Measurements from ENCODE around the gene PLCB3. TPM values are rescaled to one million over a fixed set of nuclear protein-coding genes. Genes with fewer than 3 reads are reported as not detected.
A peak's percentile ranks its signal among the peaks of the same experiment; 100 is the strongest.

PLCB3 gene
- total RNA-seq, 4 donors from 2014 or later, result 64.5 to 115 (median 91.2) TPM

- Histone ChIP-seq H3K4me1 (peaks cover 27 to 62% (median 50%) of the 10 kb centered on the region in 4 donors), H3K27ac (peak overlapping the region; percentile 96 to 100 (median 98)), H3K36me3 (no peaks in the 10 kb centered on the region), H3K4me3 (peak overlapping the region in 1 of 4 donors; percentile 83), H3K27me3 (no peaks in the 10 kb centered on the region), H3K9me3 (no peaks in the 10 kb centered on the region)
- no peak for TF ChIP-seq EP300 (IDR thresholded peaks at IDR 0.05; ENCODE audit: low read depth)
- TF ChIP-seq POLR2A (IDR thresholded peaks at IDR 0.05), result no peak
- TF ChIP-seq CTCF (IDR thresholded peaks at IDR 0.05), result no peak
- intact Hi-C loops (cut with DNase I; ENCODE audit: low total_unique reads) (no loop called here), in situ Hi-C loops (cut with MboI; ENCODE audit: low pct_ligation_motif_present in 1 of 4, low pct_unique_long_range_greater_than_20kb in 1 of 4, low sequenced_read_pairs in 3 of 4) (no loop called here)
- WGBS, 2 donors (ENCODE audit: low coverage in 1 of 2), result 74% methylated on average over 8 of the region's 8 CpGs; no CpG with 5 or more reads in 1 of the 2 donors
- DNase-seq, result no peak
Observed at GRCh38 chr11:64243236-64243854, 8.0 kb upstream of the PLCB3 start.

DNA sequence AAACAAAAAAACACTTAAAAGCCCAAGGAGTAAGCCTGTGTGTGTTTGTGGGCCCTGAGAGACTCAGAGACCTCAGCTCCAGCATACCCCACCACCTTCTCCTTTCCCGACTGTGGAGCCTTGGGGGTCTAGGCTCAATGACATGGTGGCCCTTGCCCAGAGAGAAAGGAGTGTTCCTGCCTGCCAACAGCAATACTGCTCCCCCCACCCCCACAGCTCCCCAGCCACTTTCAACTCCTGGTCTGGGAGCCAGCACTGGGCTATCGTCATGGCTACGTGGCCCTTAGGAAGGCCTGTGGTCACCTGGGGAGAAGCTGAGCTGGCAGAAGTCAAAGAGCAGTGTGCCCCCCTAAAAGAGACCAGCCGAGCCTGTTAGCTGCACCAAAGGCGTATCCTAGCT lies 7.2 kb upstream of the PLCB3 start:
- DNase-seq, result no peak
- Histone ChIP-seq H3K4me1 (peaks cover 26 to 55% (median 45%) of the 10 kb centered on the region in 4 donors), H3K36me3 (no peaks in the 10 kb centered on the region), H3K4me3 (no peak overlapping the region), H3K27ac (peak overlapping the region in 3 of 4 donors; percentile 96 to 99 (median 98)), H3K27me3 (no peaks in the 10 kb centered on the region), H3K9me3 (no peaks in the 10 kb centered on the region)
- intact Hi-C loops (cut with DNase I; ENCODE audit: low total_unique reads), result no loop called here
- in situ Hi-C loops (cut with MboI; ENCODE audit: low pct_ligation_motif_present in 1 of 4, low pct_unique_long_range_greater_than_20kb in 1 of 4, low sequenced_read_pairs in 3 of 4), result no loop called here
- TF ChIP-seq POLR2A (IDR thresholded peaks at IDR 0.05) (no peak), EP300 (IDR thresholded peaks at IDR 0.05; ENCODE audit: low read depth) (no peak), CTCF (IDR thresholded peaks at IDR 0.05) (no peak), POLR2AphosphoS5 (IDR thresholded peaks at IDR 0.05) (no peak)
- 46% methylated on average over 5 of the region's 5 CpGs; no CpG with 5 or more reads in 1 of the 2 donors for WGBS, 2 donors (ENCODE audit: low coverage in 1 of 2)

DNA sequence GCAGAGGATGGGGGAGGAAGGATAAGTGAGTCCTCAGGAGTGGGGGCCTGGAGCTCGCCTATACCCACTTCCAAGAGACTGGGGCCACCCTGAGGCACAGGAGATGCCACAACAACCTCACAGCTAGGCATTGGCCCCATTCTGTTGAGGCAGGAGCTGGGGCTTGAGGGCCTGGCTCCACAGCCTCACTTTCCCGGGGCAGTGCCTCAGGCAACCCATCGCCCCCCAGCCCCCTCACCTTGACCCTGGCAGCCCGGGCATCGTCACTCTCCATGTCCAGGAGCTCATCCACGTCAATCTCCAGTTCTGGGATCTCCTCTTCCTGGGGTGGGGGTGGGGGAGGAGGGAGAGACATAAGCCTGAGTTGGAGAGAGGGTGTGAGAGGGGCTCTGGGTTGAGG lies 6.4 kb upstream of the PLCB3 start:
- intact Hi-C loops (cut with DNase I; ENCODE audit: low total_unique reads), result no loop called here
- peak; percentile 19 for DNase-seq
- Histone ChIP-seq H3K36me3 (no peaks in the 10 kb centered on the region), H3K27me3 (no peaks in the 10 kb centered on the region), H3K27ac (peak overlapping the region; percentile 90 to 99 (median 94)), H3K9me3 (no peaks in the 10 kb centered on the region), H3K4me1 (peaks cover 24 to 46% (median 39%) of the 10 kb centered on the region in 4 donors), H3K4me3 (peak overlapping the region in 2 of 4 donors; percentile 66 to 74)
- WGBS, 2 donors (ENCODE audit: low coverage in 1 of 2), result 39% methylated on average over 6 of the region's 6 CpGs; no CpG with 5 or more reads in 1 of the 2 donors
- in situ Hi-C loops (cut with MboI; ENCODE audit: low pct_ligation_motif_present in 1 of 4, low pct_unique_long_range_greater_than_20kb in 1 of 4, low sequenced_read_pairs in 3 of 4), result no loop called here
- TF ChIP-seq POLR2AphosphoS5 (IDR thresholded peaks at IDR 0.05), result no peak
- TF ChIP-seq EP300 (IDR thresholded peaks at IDR 0.05; ENCODE audit: low read depth), result no peak
- no peak for TF ChIP-seq POLR2A (IDR thresholded peaks at IDR 0.05)
- TF ChIP-seq CTCF (IDR thresholded peaks at IDR 0.05), result no peak

- no peaks in the 10 kb centered on the region for H3K27me3 ChIP-seq
- TF ChIP-seq EP300 (IDR thresholded peaks at IDR 0.05; ENCODE audit: low read depth) (no peak), POLR2AphosphoS5 (IDR thresholded peaks at IDR 0.05) (no peak), POLR2A (IDR thresholded peaks at IDR 0.05) (no peak), CTCF (IDR thresholded peaks at IDR 0.05) (no peak)
- peak; percentile 70 for DNase-seq
- H3K9me3 ChIP-seq, result no peaks in the 10 kb centered on the region
- H3K4me3 ChIP-seq, result peak overlapping the region; percentile 62 to 78 (median 70)
- peaks cover 20 to 43% (median 35%) of the 10 kb centered on the region in 4 donors for H3K4me1 ChIP-seq
- H3K36me3 ChIP-seq, result no peaks in the 10 kb centered on the region
- WGBS, 2 donors (ENCODE audit: low coverage in 1 of 2), result 10% methylated on average over 4 of the region's 6 CpGs; no CpG with 5 or more reads in 1 of the 2 donors
- peak overlapping the region; percentile 90 to 99 (median 94) for H3K27ac ChIP-seq
- in situ Hi-C loops (cut with MboI; ENCODE audit: low pct_ligation_motif_present in 1 of 4, low pct_unique_long_range_greater_than_20kb in 1 of 4, low sequenced_read_pairs in 3 of 4), result no loop called here
- intact Hi-C loops (cut with DNase I; ENCODE audit: low total_unique reads), result no loop called here
Observed at GRCh38 chr11:64245401-64245796, 5.9 kb upstream of the PLCB3 start.
